ENCODE measurements around the gene VTCN1.

The VTCN1 gene

DNA sequence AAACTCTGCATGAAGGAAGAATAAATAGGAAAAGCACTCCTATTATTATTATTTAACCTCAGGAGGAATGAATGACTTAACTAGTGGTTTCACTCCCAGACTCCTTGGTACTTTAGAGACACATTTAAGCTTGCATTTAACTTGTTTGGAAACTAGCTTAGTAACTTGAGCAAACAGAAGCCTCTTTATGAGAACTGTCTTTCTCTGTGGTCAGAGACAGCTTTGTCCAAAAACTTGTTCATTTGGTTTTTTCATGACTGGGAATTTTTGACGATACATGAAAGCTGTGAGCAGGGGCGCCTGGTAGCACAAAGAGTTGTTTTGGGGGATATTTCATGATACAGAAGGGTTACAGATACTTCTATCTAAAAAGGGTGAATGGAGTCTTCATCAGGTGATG is 33.6 kb upstream of the VTCN1 start:
- TF ChIP-seq ZNF530 (tag by site-specific recombination; IDR thresholded peaks at IDR 0.05; ENCODE audit: low read depth) (no peak), GLIS2 (tag by site-specific recombination; IDR thresholded peaks at IDR 0.05) (no peak), ZNF10 (tag by site-specific recombination; IDR thresholded peaks at IDR 0.05) (0 out of 2 replicates have a peak, but pooled peaks have one; percentile 49), ZNF37A (tag by site-specific recombination; IDR thresholded peaks at IDR 0.05) (no peak)
- Histone ChIP-seq H3K4me1 (ENCODE audit: control insufficient read depth, insufficient read depth, low read length) (no peaks in the 10 kb centered on the region), H3K36me3 (ENCODE audit: control insufficient read depth in 2 of 2, insufficient read depth in 1 of 2, low read length in 2 of 2) (no peaks in the 10 kb centered on the region), H3K9me3 (ENCODE audit: control insufficient read depth, insufficient read depth, low read depth, low read length) (no peaks in the 10 kb centered on the region), H3K4me3 (ENCODE audit: low read depth, low read length) (no peak overlapping the region), H3K27ac (ENCODE audit: extremely low read depth, low read depth, low read length) (no peak overlapping the region)
- CTCF ChIA-PET: interaction anchor here (0.6 kb wide), 1 partner anchor 112 kb away, joined by 3 read pairs; no protein-coding TSS in a partner anchor
- POLR2A ChIA-PET: no interaction called here

DNA sequence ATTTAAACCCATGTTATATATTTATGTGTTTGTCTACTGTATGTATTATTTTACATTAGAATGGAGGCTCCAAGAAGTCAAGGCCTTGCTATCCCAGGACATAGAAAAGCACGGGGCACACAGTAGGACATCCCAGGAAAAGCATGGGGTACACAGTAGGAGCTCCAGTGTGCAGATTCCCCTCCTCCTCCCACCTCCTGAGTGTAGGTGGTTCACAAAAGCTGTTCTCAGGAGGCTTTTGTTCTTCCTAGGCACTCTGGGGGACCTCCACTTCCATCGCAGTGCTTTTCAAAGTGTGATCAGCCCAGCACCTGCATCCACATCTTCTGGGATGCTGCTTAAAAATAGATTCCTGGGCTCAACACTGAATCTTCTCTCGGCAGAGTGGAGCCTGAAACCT is 30.8 kb upstream of the VTCN1 start:
- no peak for TF ChIP-seq ZFP37 (tag by site-specific recombination; IDR thresholded peaks at IDR 0.05)
- no peak for TF ChIP-seq ZNF701 (tag by site-specific recombination; IDR thresholded peaks at IDR 0.05)
- TF ChIP-seq ZNF2 (tag by site-specific recombination; IDR thresholded peaks at IDR 0.05): no peak
- no peak for TF ChIP-seq ZNF558 (tag by site-specific recombination; IDR thresholded peaks at IDR 0.05)
- no peak for TF ChIP-seq ZNF837 (tag by site-specific recombination; IDR thresholded peaks at IDR 0.05)
- TF ChIP-seq, protein P1, sequence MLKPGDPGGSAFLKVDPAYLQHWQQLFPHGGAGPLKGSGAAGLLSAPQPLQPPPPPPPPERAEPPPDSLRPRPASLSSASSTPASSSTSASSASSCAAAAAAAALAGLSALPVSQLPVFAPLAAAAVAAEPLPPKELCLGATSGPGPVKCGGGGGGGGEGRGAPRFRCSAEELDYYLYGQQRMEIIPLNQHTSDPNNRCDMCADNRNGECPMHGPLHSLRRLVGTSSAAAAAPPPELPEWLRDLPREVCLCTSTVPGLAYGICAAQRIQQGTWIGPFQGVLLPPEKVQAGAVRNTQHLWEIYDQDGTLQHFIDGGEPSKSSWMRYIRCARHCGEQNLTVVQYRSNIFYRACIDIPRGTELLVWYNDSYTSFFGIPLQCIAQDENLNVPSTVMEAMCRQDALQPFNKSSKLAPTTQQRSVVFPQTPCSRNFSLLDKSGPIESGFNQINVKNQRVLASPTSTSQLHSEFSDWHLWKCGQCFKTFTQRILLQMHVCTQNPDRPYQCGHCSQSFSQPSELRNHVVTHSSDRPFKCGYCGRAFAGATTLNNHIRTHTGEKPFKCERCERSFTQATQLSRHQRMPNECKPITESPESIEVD (tag by site-specific recombination; IDR thresholded peaks at IDR 0.05): no peak
- no peak for TF ChIP-seq ZNF426 (tag by site-specific recombination; IDR thresholded peaks at IDR 0.05)
- TF ChIP-seq ZNF677 (tag by site-specific recombination; IDR thresholded peaks at IDR 0.05): no peak
- TF ChIP-seq ZNF747 (tag by site-specific recombination; IDR thresholded peaks at IDR 0.05): no peak
- TF ChIP-seq, protein P2, sequence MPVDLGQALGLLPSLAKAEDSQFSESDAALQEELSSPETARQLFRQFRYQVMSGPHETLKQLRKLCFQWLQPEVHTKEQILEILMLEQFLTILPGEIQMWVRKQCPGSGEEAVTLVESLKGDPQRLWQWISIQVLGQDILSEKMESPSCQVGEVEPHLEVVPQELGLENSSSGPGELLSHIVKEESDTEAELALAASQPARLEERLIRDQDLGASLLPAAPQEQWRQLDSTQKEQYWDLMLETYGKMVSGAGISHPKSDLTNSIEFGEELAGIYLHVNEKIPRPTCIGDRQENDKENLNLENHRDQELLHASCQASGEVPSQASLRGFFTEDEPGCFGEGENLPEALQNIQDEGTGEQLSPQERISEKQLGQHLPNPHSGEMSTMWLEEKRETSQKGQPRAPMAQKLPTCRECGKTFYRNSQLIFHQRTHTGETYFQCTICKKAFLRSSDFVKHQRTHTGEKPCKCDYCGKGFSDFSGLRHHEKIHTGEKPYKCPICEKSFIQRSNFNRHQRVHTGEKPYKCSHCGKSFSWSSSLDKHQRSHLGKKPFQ (tag by site-specific recombination; IDR thresholded peaks at IDR 0.05): no peak
- no peak for TF ChIP-seq ZNF146 (tag by site-specific recombination; IDR thresholded peaks at IDR 0.05)
- TF ChIP-seq ZFHX2 (tag by site-specific recombination; conservative IDR thresholded peaks at IDR 0.05): no peak
- no peak for TF ChIP-seq ZNF394 (tag by site-specific recombination; IDR thresholded peaks at IDR 0.05; ENCODE audit: borderline replicate concordance)
- TF ChIP-seq, protein P3, sequence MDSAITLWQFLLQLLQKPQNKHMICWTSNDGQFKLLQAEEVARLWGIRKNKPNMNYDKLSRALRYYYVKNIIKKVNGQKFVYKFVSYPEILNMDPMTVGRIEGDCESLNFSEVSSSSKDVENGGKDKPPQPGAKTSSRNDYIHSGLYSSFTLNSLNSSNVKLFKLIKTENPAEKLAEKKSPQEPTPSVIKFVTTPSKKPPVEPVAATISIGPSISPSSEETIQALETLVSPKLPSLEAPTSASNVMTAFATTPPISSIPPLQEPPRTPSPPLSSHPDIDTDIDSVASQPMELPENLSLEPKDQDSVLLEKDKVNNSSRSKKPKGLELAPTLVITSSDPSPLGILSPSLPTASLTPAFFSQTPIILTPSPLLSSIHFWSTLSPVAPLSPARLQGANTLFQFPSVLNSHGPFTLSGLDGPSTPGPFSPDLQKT (IDR thresholded peaks at IDR 0.05; ENCODE audit: borderline replicate concordance, low read depth, low read length): no peak
- TF ChIP-seq ZNF501 (tag by site-specific recombination; IDR thresholded peaks at IDR 0.05): no peak
- ChIA-PET POLR2A (no interaction called here), CTCF (interaction anchor here (0.6 to 1.0 kb wide), 2 partner anchors 31 to 74 kb away, joined by 5 to 6 read pairs; no protein-coding TSS in a partner anchor)
- Histone ChIP-seq H3K9me3 (ENCODE audit: control insufficient read depth, insufficient read depth, low read depth, low read length) (no peaks in the 10 kb centered on the region), H3K36me3 (ENCODE audit: control insufficient read depth in 2 of 2, insufficient read depth in 1 of 2, low read length in 2 of 2) (no peaks in the 10 kb centered on the region), H3K4me3 (ENCODE audit: low read depth, low read length) (no peak overlapping the region), H3K27ac (ENCODE audit: extremely low read depth, low read depth, low read length) (no peak overlapping the region), H3K4me1 (ENCODE audit: control insufficient read depth, insufficient read depth, low read length) (no peaks in the 10 kb centered on the region)

DNA sequence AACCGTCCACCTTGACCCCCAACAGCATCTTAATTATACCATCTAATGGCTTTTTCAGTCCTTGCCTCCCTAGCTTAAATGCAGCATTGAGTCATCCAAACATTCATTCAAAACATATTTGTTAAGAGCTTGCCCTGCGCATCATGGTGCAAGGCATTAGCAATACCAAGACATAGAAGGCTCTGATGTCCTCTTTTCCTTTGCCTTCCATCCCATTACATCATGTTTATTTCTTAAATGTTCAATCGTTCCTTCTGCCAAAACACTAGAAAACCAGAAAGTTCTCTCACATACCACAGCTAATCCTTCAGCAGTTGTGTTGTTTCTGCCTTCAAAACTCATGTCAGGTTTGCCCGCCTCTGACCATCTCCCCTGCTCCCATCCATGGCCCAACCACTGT is 29.8 kb upstream of the VTCN1 start:
- CTCF ChIA-PET: interaction anchor here (0.7 kb wide), 1 partner anchor 172 kb away, joined by 3 read pairs; no protein-coding TSS in a partner anchor
- H3K36me3 ChIP-seq (ENCODE audit: control insufficient read depth in 2 of 2, insufficient read depth in 1 of 2, low read length in 2 of 2): no peaks in the 10 kb centered on the region
- TF ChIP-seq, protein P4, sequence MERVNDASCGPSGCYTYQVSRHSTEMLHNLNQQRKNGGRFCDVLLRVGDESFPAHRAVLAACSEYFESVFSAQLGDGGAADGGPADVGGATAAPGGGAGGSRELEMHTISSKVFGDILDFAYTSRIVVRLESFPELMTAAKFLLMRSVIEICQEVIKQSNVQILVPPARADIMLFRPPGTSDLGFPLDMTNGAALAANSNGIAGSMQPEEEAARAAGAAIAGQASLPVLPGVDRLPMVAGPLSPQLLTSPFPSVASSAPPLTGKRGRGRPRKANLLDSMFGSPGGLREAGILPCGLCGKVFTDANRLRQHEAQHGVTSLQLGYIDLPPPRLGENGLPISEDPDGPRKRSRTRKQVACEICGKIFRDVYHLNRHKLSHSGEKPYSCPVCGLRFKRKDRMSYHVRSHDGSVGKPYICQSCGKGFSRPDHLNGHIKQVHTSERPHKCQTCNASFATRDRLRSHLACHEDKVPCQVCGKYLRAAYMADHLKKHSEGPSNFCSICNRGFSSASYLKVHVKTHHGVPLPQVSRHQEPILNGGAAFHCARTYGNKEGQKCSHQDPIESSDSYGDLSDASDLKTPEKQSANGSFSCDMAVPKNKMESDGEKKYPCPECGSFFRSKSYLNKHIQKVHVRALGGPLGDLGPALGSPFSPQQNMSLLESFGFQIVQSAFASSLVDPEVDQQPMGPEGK (tag by site-specific recombination; IDR thresholded peaks at IDR 0.05): no peak
- TF ChIP-seq ZNF530 (tag by site-specific recombination; IDR thresholded peaks at IDR 0.05; ENCODE audit: low read depth) (no peak), ZNF175 (tag by site-specific recombination; IDR thresholded peaks at IDR 0.05) (no peak), ZBTB17 (tag by site-specific recombination; IDR thresholded peaks at IDR 0.05) (no peak), ZNF391 (tag by site-specific recombination; IDR thresholded peaks at IDR 0.05; ENCODE audit: borderline replicate concordance, low read depth) (no peak), PRDM1 (tag by site-specific recombination; IDR thresholded peaks at IDR 0.05) (no peak), KLF1 (tag by site-specific recombination; IDR thresholded peaks at IDR 0.05) (no peak)
- TF ChIP-seq, protein P5, sequence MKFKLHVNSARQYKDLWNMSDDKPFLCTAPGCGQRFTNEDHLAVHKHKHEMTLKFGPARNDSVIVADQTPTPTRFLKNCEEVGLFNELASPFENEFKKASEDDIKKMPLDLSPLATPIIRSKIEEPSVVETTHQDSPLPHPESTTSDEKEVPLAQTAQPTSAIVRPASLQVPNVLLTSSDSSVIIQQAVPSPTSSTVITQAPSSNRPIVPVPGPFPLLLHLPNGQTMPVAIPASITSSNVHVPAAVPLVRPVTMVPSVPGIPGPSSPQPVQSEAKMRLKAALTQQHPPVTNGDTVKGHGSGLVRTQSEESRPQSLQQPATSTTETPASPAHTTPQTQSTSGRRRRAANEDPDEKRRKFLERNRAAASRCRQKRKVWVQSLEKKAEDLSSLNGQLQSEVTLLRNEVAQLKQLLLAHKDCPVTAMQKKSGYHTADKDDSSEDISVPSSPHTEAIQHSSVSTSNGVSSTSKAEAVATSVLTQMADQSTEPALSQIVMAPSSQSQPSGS (tag by site-specific recombination; IDR thresholded peaks at IDR 0.05; ENCODE audit: low read depth): 0 out of 2 replicates have a peak, but pooled peaks have one; percentile 20
- H3K4me1 ChIP-seq (ENCODE audit: control insufficient read depth, insufficient read depth, low read length): no peaks in the 10 kb centered on the region
- no peak overlapping the region for H3K27ac ChIP-seq (ENCODE audit: extremely low read depth, low read depth, low read length)
- H3K4me3 ChIP-seq (ENCODE audit: low read depth, low read length): no peak overlapping the region
- POLR2A ChIA-PET: no interaction called here
- no peaks in the 10 kb centered on the region for H3K9me3 ChIP-seq (ENCODE audit: control insufficient read depth, insufficient read depth, low read depth, low read length)
